WTC11 (cell line): ENCODE measurements around the gene FLRT1. TPM values are rescaled to one million over a fixed set of nuclear protein-coding genes. Genes with fewer than 3 reads are reported as not detected.

Experiments
- ATAC-seq: fragments of 200-7000 bp; cut with Tn5 transposase; 2 replicates; pipeline ENCODE4 v1.10.0; 2021; ENCODE audit warnings: mild to moderate bottlenecking, moderate library complexity
- CTCF ChIA-PET: fragments of 300-600 bp; sonication (Branson Sonifier 250); formaldehyde crosslinking; loops from one replicate; lab custom pipeline; 2021; ENCODE audit warnings: antibody characterized with exemption; lab: Charles Lee
- POLR2A ChIA-PET: fragments of 350-600 bp; sonication (Branson Sonifier 250); formaldehyde crosslinking; loops from one replicate; lab custom pipeline; 2021; ENCODE audit warnings: antibody characterized with exemption; lab: Charles Lee
- DNase-seq: peaks from one replicate; pipeline ENCODE4 v3.0.0; 2021; ENCODE audit warnings: low spot score
- H3K27ac Mint-ChIP-seq: 2 replicates; pipeline ENCODE4 v1.8.0; 2021; ENCODE audit warnings: mixed read lengths
- H3K27me3 Mint-ChIP-seq: 2 replicates; pipeline ENCODE4 v1.8.0; 2021; ENCODE audit warnings: low read depth, mild to moderate bottlenecking, moderate library complexity, mixed read lengths
- H3K36me3 Mint-ChIP-seq: 2 replicates; pipeline ENCODE4 v1.8.0; 2021; ENCODE audit warnings: mixed read lengths
- H3K4me1 Mint-ChIP-seq: 2 replicates; pipeline ENCODE4 v1.8.0; 2022; ENCODE audit warnings: mixed read lengths
- H3K4me3 Mint-ChIP-seq: 2 replicates; pipeline ENCODE4 v1.8.0; 2021; ENCODE audit warnings: mild to moderate bottlenecking, moderate library complexity, mixed read lengths
- H3K9me3 Mint-ChIP-seq: 2 replicates; pipeline ENCODE4 v1.8.0; 2021; ENCODE audit warnings: mixed read lengths
- CREM ChIP-seq: sonication (generic); formaldehyde crosslinking; IDR thresholded peaks from 2 replicates; pipeline ENCODE4 v1.8.1; 2022; ENCODE audit warnings: mild to moderate bottlenecking, missing genetic modification reagents, moderate library complexity
- FOXJ3 ChIP-seq: sonication (generic); formaldehyde crosslinking; IDR thresholded peaks from 2 replicates; pipeline ENCODE4 v1.9.0; 2021; ENCODE audit warnings: missing genetic modification reagents, mild to moderate bottlenecking, borderline replicate concordance
- HMGA2 ChIP-seq: fragments of 250-450 bp; sonication (Bioruptor Pico); IDR thresholded peaks from 2 replicates; pipeline ENCODE4 v1.4.0; 2021; ENCODE audit warnings: mild to moderate bottlenecking, moderate library complexity
- TEAD1 ChIP-seq: sonication (generic); formaldehyde crosslinking; IDR thresholded peaks from 2 replicates; pipeline ENCODE4 v1.8.0; 2022; ENCODE audit warnings: mild to moderate bottlenecking, missing genetic modification reagents
- ZNF219 ChIP-seq: sonication (generic); formaldehyde crosslinking; IDR thresholded peaks from 2 replicates; pipeline ENCODE4 v1.8.0; 2023; ENCODE audit warnings: missing genetic modification reagents, mild to moderate bottlenecking, borderline replicate concordance
- ZNF232 ChIP-seq: sonication (generic); formaldehyde crosslinking; IDR thresholded peaks from 2 replicates; pipeline ENCODE4 v1.8.0; 2022; ENCODE audit warnings: mild to moderate bottlenecking, missing genetic modification reagents
- ZNF671 ChIP-seq: fragments of 250-450 bp; sonication (Bioruptor Pico); IDR thresholded peaks from 2 replicates; pipeline ENCODE4 v1.8.0; 2021; ENCODE audit warnings: mild to moderate bottlenecking
- total RNA-seq: library from RNA; stranded (reverse); gene quantifications from 3 replicates; pipeline ENCODE4 v1.2.3, GENCODE V29; 2021
- TF ChIP-seq, protein P1 (sequence below): sonication (generic); formaldehyde crosslinking; IDR thresholded peaks from 2 replicates; pipeline ENCODE4 v1.8.1; 2023; ENCODE audit warnings: mild to moderate bottlenecking, missing genetic modification reagents, borderline replicate concordance
- TF ChIP-seq, protein P2 (sequence below): fragments of 250-450 bp; sonication (Bioruptor Pico); IDR thresholded peaks from 2 replicates; pipeline ENCODE4 v1.9.0; 2021; ENCODE audit warnings: mild to moderate bottlenecking
- TF ChIP-seq, protein P3 (sequence below): sonication (generic); formaldehyde crosslinking; IDR thresholded peaks from 2 replicates; pipeline ENCODE4 v1.8.1; 2022; ENCODE audit warnings: low read depth, mild to moderate bottlenecking, moderate library complexity, missing genetic modification reagents, borderline replicate concordance
- TF ChIP-seq, protein P4 (sequence below): sonication (generic); formaldehyde crosslinking; IDR thresholded peaks from 2 replicates; pipeline ENCODE4 v1.8.1; 2022; ENCODE audit warnings: missing genetic modification reagents, borderline replicate concordance
- TF ChIP-seq, protein P5 (sequence below): sonication (generic); formaldehyde crosslinking; IDR thresholded peaks from 2 replicates; pipeline ENCODE4 v1.8.0; 2023; ENCODE audit warnings: mild to moderate bottlenecking, missing genetic modification reagents
- TF ChIP-seq, protein P6 (sequence below): sonication (generic); formaldehyde crosslinking; IDR thresholded peaks from 2 replicates; pipeline ENCODE4 v1.8.1; 2022; ENCODE audit warnings: mild to moderate bottlenecking, missing genetic modification reagents, moderate library complexity, borderline replicate concordance

The FLRT1 gene
- total RNA-seq, 1 experiment from 2014 or later = 0.20 TPM

DNA sequence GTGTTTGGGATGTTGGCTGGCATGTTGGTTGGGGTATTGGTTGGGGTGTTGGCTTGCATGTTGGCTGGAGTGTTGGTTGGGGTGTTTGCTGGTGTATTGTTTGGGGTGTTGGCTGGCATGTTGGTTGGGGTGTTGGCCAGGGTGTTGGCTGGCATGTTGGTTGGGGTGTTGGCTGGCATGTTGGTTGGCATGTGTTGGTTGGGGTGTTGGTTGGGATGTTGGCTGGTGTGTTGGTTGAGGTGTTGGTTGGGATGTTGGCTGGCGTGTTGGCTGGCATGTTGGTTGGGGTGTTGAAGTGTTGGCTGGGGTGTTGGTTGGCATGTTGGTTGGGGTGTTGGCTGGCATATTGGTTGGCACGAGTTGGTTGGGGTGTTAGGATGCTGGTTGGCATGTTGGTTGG lies 24.9 kb upstream of the FLRT1 start (continued):
- TF ChIP-seq, protein P1, sequence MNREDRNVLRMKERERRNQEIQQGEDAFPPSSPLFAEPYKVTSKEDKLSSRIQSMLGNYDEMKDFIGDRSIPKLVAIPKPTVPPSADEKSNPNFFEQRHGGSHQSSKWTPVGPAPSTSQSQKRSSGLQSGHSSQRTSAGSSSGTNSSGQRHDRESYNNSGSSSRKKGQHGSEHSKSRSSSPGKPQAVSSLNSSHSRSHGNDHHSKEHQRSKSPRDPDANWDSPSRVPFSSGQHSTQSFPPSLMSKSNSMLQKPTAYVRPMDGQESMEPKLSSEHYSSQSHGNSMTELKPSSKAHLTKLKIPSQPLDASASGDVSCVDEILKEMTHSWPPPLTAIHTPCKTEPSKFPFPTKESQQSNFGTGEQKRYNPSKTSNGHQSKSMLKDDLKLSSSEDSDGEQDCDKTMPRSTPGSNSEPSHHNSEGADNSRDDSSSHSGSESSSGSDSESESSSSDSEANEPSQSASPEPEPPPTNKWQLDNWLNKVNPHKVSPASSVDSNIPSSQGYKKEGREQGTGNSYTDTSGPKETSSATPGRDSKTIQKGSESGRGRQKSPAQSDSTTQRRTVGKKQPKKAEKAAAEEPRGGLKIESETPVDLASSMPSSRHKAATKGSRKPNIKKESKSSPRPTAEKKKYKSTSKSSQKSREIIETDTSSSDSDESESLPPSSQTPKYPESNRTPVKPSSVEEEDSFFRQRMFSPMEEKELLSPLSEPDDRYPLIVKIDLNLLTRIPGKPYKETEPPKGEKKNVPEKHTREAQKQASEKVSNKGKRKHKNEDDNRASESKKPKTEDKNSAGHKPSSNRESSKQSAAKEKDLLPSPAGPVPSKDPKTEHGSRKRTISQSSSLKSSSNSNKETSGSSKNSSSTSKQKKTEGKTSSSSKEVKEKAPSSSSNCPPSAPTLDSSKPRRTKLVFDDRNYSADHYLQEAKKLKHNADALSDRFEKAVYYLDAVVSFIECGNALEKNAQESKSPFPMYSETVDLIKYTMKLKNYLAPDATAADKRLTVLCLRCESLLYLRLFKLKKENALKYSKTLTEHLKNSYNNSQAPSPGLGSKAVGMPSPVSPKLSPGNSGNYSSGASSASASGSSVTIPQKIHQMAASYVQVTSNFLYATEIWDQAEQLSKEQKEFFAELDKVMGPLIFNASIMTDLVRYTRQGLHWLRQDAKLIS (CRISPR knock-in tag) = no peak
- no peak for TF ChIP-seq ZNF232 (CRISPR knock-in tag)

DNA sequence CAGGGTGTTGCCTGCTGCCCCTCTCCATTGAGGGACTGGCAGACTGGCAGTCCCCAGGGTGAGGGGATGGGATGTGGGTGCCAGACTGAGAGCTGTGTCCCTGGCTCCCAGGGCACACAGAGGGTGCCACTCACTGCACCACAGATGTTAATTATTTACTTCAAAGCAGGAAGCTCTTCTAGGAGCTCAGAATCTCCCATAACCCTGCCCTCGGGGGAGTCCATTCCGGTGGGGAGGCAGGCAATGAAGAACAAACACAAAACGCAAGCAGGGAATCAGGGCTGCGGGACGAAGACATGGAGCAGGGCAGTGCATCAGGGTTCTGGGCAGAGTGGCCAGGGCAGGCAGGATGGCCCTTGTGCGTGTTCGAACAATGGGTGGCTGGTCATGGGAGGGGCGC lies 24.4 kb upstream of the FLRT1 start:
- Mint-ChIP-seq H3K9me3 (peaks cover 14% of the 10 kb centered on the region), H3K4me1 (peaks cover 15% of the 10 kb centered on the region), H3K4me3 (no peak overlapping the region), H3K27me3 (peaks cover 93% of the 10 kb centered on the region), H3K36me3 (peaks cover 8% of the 10 kb centered on the region), H3K27ac (no peak overlapping the region)
- ChIA-PET CTCF (no interaction called here), POLR2A (no interaction called here)
- ATAC-seq (no peak), DNase-seq (no peak)
- TF ChIP-seq, protein P2, sequence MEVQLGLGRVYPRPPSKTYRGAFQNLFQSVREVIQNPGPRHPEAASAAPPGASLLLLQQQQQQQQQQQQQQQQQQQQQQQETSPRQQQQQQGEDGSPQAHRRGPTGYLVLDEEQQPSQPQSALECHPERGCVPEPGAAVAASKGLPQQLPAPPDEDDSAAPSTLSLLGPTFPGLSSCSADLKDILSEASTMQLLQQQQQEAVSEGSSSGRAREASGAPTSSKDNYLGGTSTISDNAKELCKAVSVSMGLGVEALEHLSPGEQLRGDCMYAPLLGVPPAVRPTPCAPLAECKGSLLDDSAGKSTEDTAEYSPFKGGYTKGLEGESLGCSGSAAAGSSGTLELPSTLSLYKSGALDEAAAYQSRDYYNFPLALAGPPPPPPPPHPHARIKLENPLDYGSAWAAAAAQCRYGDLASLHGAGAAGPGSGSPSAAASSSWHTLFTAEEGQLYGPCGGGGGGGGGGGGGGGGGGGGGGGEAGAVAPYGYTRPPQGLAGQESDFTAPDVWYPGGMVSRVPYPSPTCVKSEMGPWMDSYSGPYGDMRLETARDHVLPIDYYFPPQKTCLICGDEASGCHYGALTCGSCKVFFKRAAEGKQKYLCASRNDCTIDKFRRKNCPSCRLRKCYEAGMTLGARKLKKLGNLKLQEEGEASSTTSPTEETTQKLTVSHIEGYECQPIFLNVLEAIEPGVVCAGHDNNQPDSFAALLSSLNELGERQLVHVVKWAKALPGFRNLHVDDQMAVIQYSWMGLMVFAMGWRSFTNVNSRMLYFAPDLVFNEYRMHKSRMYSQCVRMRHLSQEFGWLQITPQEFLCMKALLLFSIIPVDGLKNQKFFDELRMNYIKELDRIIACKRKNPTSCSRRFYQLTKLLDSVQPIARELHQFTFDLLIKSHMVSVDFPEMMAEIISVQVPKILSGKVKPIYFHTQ (CRISPR knock-in tag) = no peak
- TF ChIP-seq ZNF671 = no peak
- no peak for TF ChIP-seq HMGA2
- no peak for TF ChIP-seq ZNF219 (CRISPR knock-in tag)
- TF ChIP-seq, protein P3, sequence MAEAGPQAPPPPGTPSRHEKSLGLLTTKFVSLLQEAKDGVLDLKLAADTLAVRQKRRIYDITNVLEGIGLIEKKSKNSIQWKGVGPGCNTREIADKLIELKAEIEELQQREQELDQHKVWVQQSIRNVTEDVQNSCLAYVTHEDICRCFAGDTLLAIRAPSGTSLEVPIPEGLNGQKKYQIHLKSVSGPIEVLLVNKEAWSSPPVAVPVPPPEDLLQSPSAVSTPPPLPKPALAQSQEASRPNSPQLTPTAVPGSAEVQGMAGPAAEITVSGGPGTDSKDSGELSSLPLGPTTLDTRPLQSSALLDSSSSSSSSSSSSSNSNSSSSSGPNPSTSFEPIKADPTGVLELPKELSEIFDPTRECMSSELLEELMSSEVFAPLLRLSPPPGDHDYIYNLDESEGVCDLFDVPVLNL = no peak
- no peak for TF ChIP-seq FOXJ3 (CRISPR knock-in tag)
- TF ChIP-seq, protein P4, sequence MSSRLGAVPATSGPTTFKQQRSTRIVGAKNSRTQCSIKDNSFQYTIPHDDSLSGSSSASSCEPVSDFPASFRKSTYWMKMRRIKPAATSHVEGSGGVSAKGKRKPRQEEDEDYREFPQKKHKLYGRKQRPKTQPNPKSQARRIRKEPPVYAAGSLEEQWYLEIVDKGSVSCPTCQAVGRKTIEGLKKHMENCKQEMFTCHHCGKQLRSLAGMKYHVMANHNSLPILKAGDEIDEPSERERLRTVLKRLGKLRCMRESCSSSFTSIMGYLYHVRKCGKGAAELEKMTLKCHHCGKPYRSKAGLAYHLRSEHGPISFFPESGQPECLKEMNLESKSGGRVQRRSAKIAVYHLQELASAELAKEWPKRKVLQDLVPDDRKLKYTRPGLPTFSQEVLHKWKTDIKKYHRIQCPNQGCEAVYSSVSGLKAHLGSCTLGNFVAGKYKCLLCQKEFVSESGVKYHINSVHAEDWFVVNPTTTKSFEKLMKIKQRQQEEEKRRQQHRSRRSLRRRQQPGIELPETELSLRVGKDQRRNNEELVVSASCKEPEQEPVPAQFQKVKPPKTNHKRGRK (CRISPR knock-in tag) = no peak
- TF ChIP-seq, protein P5, sequence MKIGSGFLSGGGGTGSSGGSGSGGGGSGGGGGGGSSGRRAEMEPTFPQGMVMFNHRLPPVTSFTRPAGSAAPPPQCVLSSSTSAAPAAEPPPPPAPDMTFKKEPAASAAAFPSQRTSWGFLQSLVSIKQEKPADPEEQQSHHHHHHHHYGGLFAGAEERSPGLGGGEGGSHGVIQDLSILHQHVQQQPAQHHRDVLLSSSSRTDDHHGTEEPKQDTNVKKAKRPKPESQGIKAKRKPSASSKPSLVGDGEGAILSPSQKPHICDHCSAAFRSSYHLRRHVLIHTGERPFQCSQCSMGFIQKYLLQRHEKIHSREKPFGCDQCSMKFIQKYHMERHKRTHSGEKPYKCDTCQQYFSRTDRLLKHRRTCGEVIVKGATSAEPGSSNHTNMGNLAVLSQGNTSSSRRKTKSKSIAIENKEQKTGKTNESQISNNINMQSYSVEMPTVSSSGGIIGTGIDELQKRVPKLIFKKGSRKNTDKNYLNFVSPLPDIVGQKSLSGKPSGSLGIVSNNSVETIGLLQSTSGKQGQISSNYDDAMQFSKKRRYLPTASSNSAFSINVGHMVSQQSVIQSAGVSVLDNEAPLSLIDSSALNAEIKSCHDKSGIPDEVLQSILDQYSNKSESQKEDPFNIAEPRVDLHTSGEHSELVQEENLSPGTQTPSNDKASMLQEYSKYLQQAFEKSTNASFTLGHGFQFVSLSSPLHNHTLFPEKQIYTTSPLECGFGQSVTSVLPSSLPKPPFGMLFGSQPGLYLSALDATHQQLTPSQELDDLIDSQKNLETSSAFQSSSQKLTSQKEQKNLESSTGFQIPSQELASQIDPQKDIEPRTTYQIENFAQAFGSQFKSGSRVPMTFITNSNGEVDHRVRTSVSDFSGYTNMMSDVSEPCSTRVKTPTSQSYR = no peak
- TF ChIP-seq, protein P6, sequence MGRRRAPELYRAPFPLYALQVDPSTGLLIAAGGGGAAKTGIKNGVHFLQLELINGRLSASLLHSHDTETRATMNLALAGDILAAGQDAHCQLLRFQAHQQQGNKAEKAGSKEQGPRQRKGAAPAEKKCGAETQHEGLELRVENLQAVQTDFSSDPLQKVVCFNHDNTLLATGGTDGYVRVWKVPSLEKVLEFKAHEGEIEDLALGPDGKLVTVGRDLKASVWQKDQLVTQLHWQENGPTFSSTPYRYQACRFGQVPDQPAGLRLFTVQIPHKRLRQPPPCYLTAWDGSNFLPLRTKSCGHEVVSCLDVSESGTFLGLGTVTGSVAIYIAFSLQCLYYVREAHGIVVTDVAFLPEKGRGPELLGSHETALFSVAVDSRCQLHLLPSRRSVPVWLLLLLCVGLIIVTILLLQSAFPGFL = no peak
- TF ChIP-seq TEAD1 (CRISPR knock-in tag) = no peak
- no peak for TF ChIP-seq CREM (CRISPR knock-in tag)
